Duodenal mucosa (tissue), 2 donors: ENCODE results near the gene AIMP2.
A peak's percentile ranks its signal among the peaks of the same experiment; 100 is the strongest.

ENCODE experiments used
- H3K27ac ChIP-seq: one replicate; pipeline ENCODE4 v1.7.0; 2013; ENCODE audit warnings: low read depth, low read length
- H3K27me3 ChIP-seq, 2 donors: one replicate each; pipeline ENCODE4 v1.7.0; 2013; ENCODE audit warnings: low read length in 2 of 2, control low read depth in 1 of 2; ENCODE audit not compliant: insufficient read depth in 2 of 2, control insufficient read depth in 1 of 2
- H3K36me3 ChIP-seq, 2 donors: one replicate each; pipeline ENCODE4 v1.7.0; 2013; ENCODE audit warnings: low read length in 2 of 2, control low read depth in 1 of 2; ENCODE audit not compliant: insufficient read depth in 2 of 2, control insufficient read depth in 1 of 2
- H3K4me1 ChIP-seq, 2 donors: one replicate each; pipeline ENCODE4 v1.7.0; 2013; ENCODE audit warnings: low read length in 2 of 2, control low read depth in 1 of 2; ENCODE audit not compliant: insufficient read depth in 2 of 2, control insufficient read depth in 1 of 2
- H3K4me3 ChIP-seq, 2 donors: one replicate each; pipeline ENCODE4 v1.7.0; 2013; ENCODE audit warnings: low read length in 2 of 2, low read depth in 1 of 2
- H3K9ac ChIP-seq, 2 donors: one replicate each; pipeline ENCODE4 v1.7.0; 2013; ENCODE audit warnings: low read length in 2 of 2, low read depth in 1 of 2
- H3K9me3 ChIP-seq, 2 donors: one replicate each; pipeline ENCODE4 v1.7.0; 2013; ENCODE audit warnings: low read length in 2 of 2, control low read depth in 1 of 2; ENCODE audit not compliant: control insufficient read depth in 1 of 2

AIMP2 gene

GRCh38 chr7:6026011-6026819 is 17.1 kb downstream of the AIMP2 start:
- H3K9me3 ChIP-seq: no peaks in the 10 kb centered on the region
- peak overlapping the region; percentile 4 to 46 for H3K4me3 ChIP-seq
- H3K9ac ChIP-seq: peak overlapping the region in 1 of 2 donors; percentile 30
- peak overlapping the region; percentile 54 for H3K27ac ChIP-seq
- H3K27me3 ChIP-seq: no peaks in the 10 kb centered on the region
- H3K4me1 ChIP-seq: peaks cover 9 to 17% of the 10 kb centered on the region in 2 donors
- H3K36me3 ChIP-seq: peaks cover 44 to 70% of the 10 kb centered on the region in 2 donors

DNA sequence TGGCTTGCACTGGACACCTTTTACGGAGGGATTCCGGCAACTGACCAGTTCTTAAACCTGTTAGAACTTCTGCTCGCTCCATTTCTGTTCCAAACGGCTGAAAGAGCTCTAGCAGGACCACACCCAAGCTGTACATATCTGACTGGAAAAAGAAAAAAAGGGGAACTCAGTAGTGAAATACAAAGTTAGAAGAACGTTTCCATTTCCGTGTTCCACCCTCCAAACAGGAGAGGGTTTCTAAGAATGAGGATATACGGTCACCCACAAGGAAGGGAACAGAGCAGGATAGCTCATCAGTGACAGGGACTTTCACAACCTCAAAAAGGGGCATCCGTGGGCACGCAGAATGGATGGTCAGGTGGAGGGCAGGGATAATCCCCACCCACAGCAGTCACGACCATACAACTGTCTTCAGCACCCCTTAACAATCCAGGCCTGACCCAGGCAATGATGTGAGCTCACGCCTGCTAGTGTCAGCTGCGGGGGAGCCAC is 17.8 kb downstream of the AIMP2 start:
- H3K4me1 ChIP-seq: peaks cover 9 to 17% of the 10 kb centered on the region in 2 donors
- H3K4me3 ChIP-seq: peak overlapping the region; percentile 4 to 46
- no peaks in the 10 kb centered on the region for H3K9me3 ChIP-seq
- H3K27me3 ChIP-seq: no peaks in the 10 kb centered on the region
- H3K27ac ChIP-seq: peak overlapping the region; percentile 54
- H3K36me3 ChIP-seq: peaks cover 38 to 69% of the 10 kb centered on the region in 2 donors
- peak overlapping the region; percentile 2 to 30 for H3K9ac ChIP-seq

DNA sequence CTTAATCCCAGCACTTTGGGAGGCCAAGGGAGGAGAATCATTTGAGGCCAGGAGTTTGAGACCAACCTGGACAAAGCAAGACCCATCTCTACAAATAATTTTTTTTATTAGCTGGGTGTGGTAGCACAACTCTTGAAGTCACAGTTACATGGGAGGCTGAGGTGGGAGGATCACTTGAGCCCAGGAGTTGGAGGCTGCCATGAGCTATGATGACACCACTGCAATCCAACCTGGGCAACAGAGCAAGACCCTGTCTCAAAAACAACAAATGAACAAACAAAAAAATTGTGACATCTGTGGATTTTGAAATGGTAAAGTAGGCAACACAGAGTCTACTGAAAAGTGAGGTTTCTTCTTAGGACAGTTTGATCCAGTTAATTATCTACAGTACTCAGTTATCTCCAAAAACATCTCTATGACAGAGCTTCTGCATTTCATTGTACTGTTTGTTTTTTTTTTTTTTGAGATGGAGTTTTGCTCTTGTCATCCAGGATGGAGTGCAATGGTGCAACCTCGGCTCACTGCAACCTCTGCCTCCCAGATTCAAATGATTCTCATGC is 18.8 kb downstream of the AIMP2 start:
- Histone ChIP-seq H3K9me3 (no peaks in the 10 kb centered on the region), H3K4me3 (no peak overlapping the region), H3K27me3 (no peaks in the 10 kb centered on the region), H3K9ac (no peak overlapping the region), H3K27ac (no peak overlapping the region), H3K4me1 (peaks cover 9 to 17% of the 10 kb centered on the region in 2 donors), H3K36me3 (peaks cover 35 to 68% of the 10 kb centered on the region in 2 donors)

GRCh38 chr7:6028563-6028962 is 19.5 kb downstream of the AIMP2 start:
- Histone ChIP-seq H3K9ac (no peak overlapping the region), H3K27ac (no peak overlapping the region), H3K27me3 (no peaks in the 10 kb centered on the region), H3K4me1 (peaks cover 9 to 13% of the 10 kb centered on the region in 2 donors), H3K4me3 (no peak overlapping the region), H3K9me3 (no peaks in the 10 kb centered on the region), H3K36me3 (peaks cover 28 to 65% of the 10 kb centered on the region in 2 donors)

GRCh38 chr7:6030988-6031387 is 21.9 kb downstream of the AIMP2 start, which contains the start of gene ANKRD61:
Gene ANKRD61 (plus strand): TSS chr7:6031376. CDS start chr7:6031376, 0 bp downstream.
- Histone ChIP-seq H3K27me3 (no peaks in the 10 kb centered on the region), H3K27ac (no peak within 1 kb of the TSS), H3K4me3 (no peak within 1 kb of the TSS), H3K4me1 (peaks cover 0 to 3% of the 10 kb centered on the region in 2 donors), H3K9ac (no peak within 1 kb of the TSS), H3K9me3 (no peaks in the 10 kb centered on the region), H3K36me3 (peaks cover 42 to 68% of the 10 kb centered on the region in 2 donors)

- Histone ChIP-seq H3K9me3 (no peaks in the 10 kb centered on the region), H3K27me3 (no peaks in the 10 kb centered on the region), H3K4me1 (peaks cover 0 to 2% of the 10 kb centered on the region in 2 donors), H3K9ac (no peak overlapping the region), H3K4me3 (no peak overlapping the region), H3K27ac (no peak overlapping the region), H3K36me3 (peaks cover 42 to 67% of the 10 kb centered on the region in 2 donors)
Measured at GRCh38 chr7:6031567-6031966, 22.5 kb downstream of the AIMP2 start.

DNA sequence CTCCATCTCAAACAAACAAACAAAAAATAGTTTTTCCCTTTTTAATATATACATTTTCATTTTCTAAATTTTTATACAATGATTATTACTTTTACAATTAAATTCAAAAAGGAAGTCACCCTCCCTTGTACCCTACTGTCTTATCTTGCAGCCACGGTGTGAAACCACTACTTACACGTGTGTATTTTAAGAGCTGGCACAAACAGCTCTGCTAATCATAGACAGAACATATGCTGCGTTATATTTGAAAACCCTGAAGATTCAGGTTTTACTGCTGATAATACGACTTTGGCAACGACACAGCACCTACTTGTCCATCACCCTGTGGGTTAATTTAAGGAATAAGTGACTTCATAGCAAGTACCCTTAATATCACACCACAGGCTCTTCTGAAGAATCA is 23.1 kb downstream of the AIMP2 start:
- H3K36me3 ChIP-seq: peaks cover 37 to 67% of the 10 kb centered on the region in 2 donors
- no peak overlapping the region for H3K27ac ChIP-seq
- H3K9ac ChIP-seq: no peak overlapping the region
- H3K9me3 ChIP-seq: no peaks in the 10 kb centered on the region
- H3K4me3 ChIP-seq: no peak overlapping the region
- no peaks in the 10 kb centered on the region for H3K4me1 ChIP-seq
- no peaks in the 10 kb centered on the region for H3K27me3 ChIP-seq

GRCh38 chr7:6032641-6033040 is 23.6 kb downstream of the AIMP2 start:
- Histone ChIP-seq H3K27me3 (no peaks in the 10 kb centered on the region), H3K4me3 (no peak overlapping the region), H3K4me1 (no peaks in the 10 kb centered on the region), H3K36me3 (peaks cover 34 to 68% of the 10 kb centered on the region in 2 donors), H3K9me3 (no peaks in the 10 kb centered on the region), H3K9ac (no peak overlapping the region), H3K27ac (no peak overlapping the region)

- Histone ChIP-seq H3K27ac (no peak overlapping the region), H3K4me1 (no peaks in the 10 kb centered on the region), H3K4me3 (no peak overlapping the region), H3K9ac (no peak overlapping the region), H3K27me3 (no peaks in the 10 kb centered on the region), H3K9me3 (no peaks in the 10 kb centered on the region), H3K36me3 (peaks cover 30 to 76% of the 10 kb centered on the region in 2 donors)
Measured at GRCh38 chr7:6035165-6035564, 26.1 kb downstream of the AIMP2 start.

DNA sequence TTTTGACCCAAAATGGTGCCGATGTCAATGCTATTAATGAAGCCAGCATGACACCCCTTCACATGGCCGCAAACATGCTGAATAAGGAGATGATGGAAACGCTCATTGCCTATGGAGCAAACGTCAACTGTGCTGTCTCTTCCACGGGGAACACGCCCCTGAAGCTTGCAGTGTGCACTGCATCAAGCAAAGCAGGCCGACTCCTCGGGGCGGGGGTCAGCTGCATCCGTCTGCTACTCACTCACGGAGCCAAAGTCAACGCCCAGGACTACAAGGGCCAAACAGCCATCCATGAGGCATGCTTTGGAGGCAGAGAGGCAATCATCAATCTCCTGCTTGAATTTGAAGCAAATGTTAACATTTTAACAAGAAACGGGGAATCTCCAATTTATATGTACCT is 26.6 kb downstream of the AIMP2 start:
- Histone ChIP-seq H3K27ac (no peak overlapping the region), H3K9ac (no peak overlapping the region), H3K4me1 (no peaks in the 10 kb centered on the region), H3K27me3 (no peaks in the 10 kb centered on the region), H3K36me3 (peaks cover 34 to 81% of the 10 kb centered on the region in 2 donors), H3K4me3 (no peak overlapping the region), H3K9me3 (no peaks in the 10 kb centered on the region)
